NCI-H187 treated with DMSO at 0.1 percent for 48 hours (cell line): ENCODE measurements around the gene SNX6.
"Not testable (repeated sequence)": the region's sequence is repeated elsewhere in the genome, so short reads cannot be mapped to it uniquely, and the experiment has no call there.

ENCODE experiments used
- DNase-seq: peaks from one replicate; lab custom pipeline; 2025; lab: John Stamatoyannopoulos, UW

Gene SNX6

GRCh38 chr14:34629657-34630529 is at the start of gene SNX6:
TSS of gene SNX6 (minus strand) at chr14:34630148. CDS start at chr14:34630116, 32 bp downstream.
- DNase-seq = no peak

GRCh38 chr14:34678735-34679134 is 48.8 kb upstream of the SNX6 start:
- DNase-seq = no peak

- DNase-seq = no peak
Observed at GRCh38 chr14:34678306-34678705, 48.4 kb upstream of the SNX6 start.

GRCh38 chr14:34676516-34677211 is 46.7 kb upstream of the SNX6 start:
- DNase-seq = no peak

- no peak for DNase-seq
Observed at GRCh38 chr14:34673702-34674101, 43.8 kb upstream of the SNX6 start.

GRCh38 chr14:34671716-34672115 is 41.8 kb upstream of the SNX6 start:
- no peak for DNase-seq

- no peak for DNase-seq
Observed at GRCh38 chr14:34668111-34668510, 38.2 kb upstream of the SNX6 start.

- no peak for DNase-seq
Observed at GRCh38 chr14:34667007-34667406, 37.1 kb upstream of the SNX6 start.

- no peak for DNase-seq
Observed at GRCh38 chr14:34665785-34666435, 36.0 kb upstream of the SNX6 start.

GRCh38 chr14:34662561-34663088 is 32.7 kb upstream of the SNX6 start:
- no peak for DNase-seq

GRCh38 chr14:34660796-34661195 is 30.8 kb upstream of the SNX6 start:
- no peak for DNase-seq

- no peak for DNase-seq
Observed at GRCh38 chr14:34655959-34656358, 26.0 kb upstream of the SNX6 start.

- DNase-seq = not testable (repeated sequence)
Observed at GRCh38 chr14:34653073-34653472, 23.1 kb upstream of the SNX6 start.

GRCh38 chr14:34652348-34652747 is 22.4 kb upstream of the SNX6 start:
- not testable (repeated sequence) for DNase-seq

GRCh38 chr14:34650786-34651584 is 21.0 kb upstream of the SNX6 start:
- no peak for DNase-seq

GRCh38 chr14:34650006-34650405 is 20.1 kb upstream of the SNX6 start:
- not testable (repeated sequence) for DNase-seq

- DNase-seq = no peak
Observed at GRCh38 chr14:34649344-34649743, 19.4 kb upstream of the SNX6 start.

- DNase-seq = no peak
Observed at GRCh38 chr14:34646570-34647255, 16.8 kb upstream of the SNX6 start.

- DNase-seq = no peak
Observed at GRCh38 chr14:34643361-34643760, 13.4 kb upstream of the SNX6 start.

- no peak for DNase-seq
Observed at GRCh38 chr14:34642595-34642994, 12.6 kb upstream of the SNX6 start.

GRCh38 chr14:34640826-34641225 is 10.9 kb upstream of the SNX6 start:
- DNase-seq = no peak
